ENCODE data around the gene RAD1. TPM values are rescaled to one million over a fixed set of nuclear protein-coding genes. Genes with fewer than 3 reads are reported as not detected.

RAD1 gene
- total RNA-seq, 1 experiment from 2014 or later = 24.8 TPM

- Histone ChIP-seq H3K27ac (ENCODE audit: low read depth, low read length) (no peak overlapping the region), H3K9me3 (ENCODE audit: control insufficient read depth in 1 of 2, insufficient read depth in 1 of 2, low read depth in 1 of 2, low read length in 2 of 2) (no peaks in the 10 kb centered on the region), H3K27me3 (ENCODE audit: insufficient read depth, low read length) (no peaks in the 10 kb centered on the region), H2AFZ (ENCODE audit: low read depth, low read length, poor library complexity, severe bottlenecking) (no peak overlapping the region), H3K4me1 (ENCODE audit: control insufficient read depth in 1 of 2, insufficient read depth in 2 of 2, low read length in 2 of 2) (no peaks in the 10 kb centered on the region), H3K9me2 (ENCODE audit: insufficient read depth) (no peaks in the 10 kb centered on the region), H3K36me3 (ENCODE audit: control insufficient read depth in 1 of 2, insufficient read depth in 2 of 2, low read length in 2 of 2) (no peaks in the 10 kb centered on the region; a peak in 1 of 4 replicates), H3K4me2 (ENCODE audit: low read length) (no peak overlapping the region), H3K4me3 (replicated peaks in 1 of 2; ENCODE audit: low read depth in 1 of 2, low read length in 2 of 2) (no peak overlapping the region), H4K20me1 (ENCODE audit: insufficient read depth) (no peaks in the 10 kb centered on the region), H3K79me2 (ENCODE audit: insufficient read depth, low read length) (no peaks in the 10 kb centered on the region), H3K9ac (ENCODE audit: low read length) (no peak overlapping the region)
- no peak for DNase-seq (ENCODE audit: low read depth, low spot score)
- ChIA-PET POLR2A (no interaction called here), RAD21 (ENCODE audit: low non-redundant PET in 1 of 2, low total read pairs in 2 of 2, uncharacterized antibody in 2 of 2, unreplicated experiment in 2 of 2) (no interaction called here), CTCF (no interaction called here)
- no peak for TF ChIP-seq MAX (IDR thresholded peaks at IDR 0.05)
- no peak for TF ChIP-seq ZNF274 (IDR thresholded peaks at IDR 0.05; ENCODE audit: low read depth, low read length)
- no peak for TF ChIP-seq YY1 (IDR thresholded peaks at IDR 0.05; ENCODE audit: extremely low read depth, insufficient replicate concordance, low read depth, low read length)
- no peak for TF ChIP-seq SRF (IDR thresholded peaks at IDR 0.05; ENCODE audit: low read depth)
- no peak for TF ChIP-seq REST (IDR thresholded peaks at IDR 0.05; ENCODE audit: low read depth)
- no peak for TF ChIP-seq JUND (IDR thresholded peaks at IDR 0.05)
- no peak for TF ChIP-seq EZH2 (IDR thresholded peaks at IDR 0.05)
- no peak for TF ChIP-seq SP1 (IDR thresholded peaks at IDR 0.05; ENCODE audit: low read depth)
- no peak for TF ChIP-seq CTCF (IDR thresholded peaks at IDR 0.05 in 2 of 3, conservative IDR thresholded peaks at IDR 0.05 in 1 of 3; ENCODE audit: borderline replicate concordance in 1 of 3, insufficient read depth in 1 of 3, low read depth in 2 of 3, low read length in 2 of 3)
- TF ChIP-seq EZH2phosphoT487 (IDR thresholded peaks at IDR 0.05; ENCODE audit: borderline replicate concordance) = no peak
- TF ChIP-seq RAD21 (IDR thresholded peaks at IDR 0.05; ENCODE audit: low read depth) = no peak
- no peak for TF ChIP-seq CEBPB (IDR thresholded peaks at IDR 0.05; ENCODE audit: low read depth)
- no peak for TF ChIP-seq POLR2AphosphoS5 (IDR thresholded peaks at IDR 0.05; ENCODE audit: low read depth, low read length)
- TF ChIP-seq ZFX (IDR thresholded peaks at IDR 0.05) = no peak
- no peak for TF ChIP-seq CBX3 (IDR thresholded peaks at IDR 0.05; ENCODE audit: low read depth)
- ATAC-seq = no peak
- BruUV-seq (replicated peaks) = no TSS peak
- intact Hi-C loops (cut with micrococcal nuclease) = no loop called here
Measured at GRCh38 chr5:34858790-34859189, 56.5 kb downstream of the RAD1 start.

Data from HCT116 (cell line).